Epithelial cell of proximal tubule (primary cell): Measurements from ENCODE around the gene STX7. TPM values are rescaled to one million over a fixed set of nuclear protein-coding genes. Genes with fewer than 3 reads are reported as not detected.

ENCODE experiments used
- DNase-seq: peaks from one replicate; pipeline ENCODE4 v3.0.0-alpha.2; 2011; ENCODE audit warnings: low read depth
- H3K4me3 ChIP-seq: 2 replicates; pipeline ENCODE4 v1.5.1; 2011; ENCODE audit warnings: low read depth, mild to moderate bottlenecking, low read length
- total RNA-seq: library from RNA; depleted of rRNA; stranded (reverse); fragments of >200 nt; gene quantifications from 2 replicates; pipeline ENCODE4 v1.2.3, GENCODE V29; 2015
- TF ChIP-seq, protein P1 (sequence below): conservative IDR thresholded peaks from 2 replicates; pipeline ENCODE4 v1.5.1; 2012; ENCODE audit warnings: low read depth, mild to moderate bottlenecking, low read length

STX7 gene
- total RNA-seq, 1 donor from 2014 or later = 25.8 TPM

- DNase-seq = no peak
These were observed 17.3 kb downstream of the STX7 start for GRCh38 chr6:132495604-132496079.

DNA sequence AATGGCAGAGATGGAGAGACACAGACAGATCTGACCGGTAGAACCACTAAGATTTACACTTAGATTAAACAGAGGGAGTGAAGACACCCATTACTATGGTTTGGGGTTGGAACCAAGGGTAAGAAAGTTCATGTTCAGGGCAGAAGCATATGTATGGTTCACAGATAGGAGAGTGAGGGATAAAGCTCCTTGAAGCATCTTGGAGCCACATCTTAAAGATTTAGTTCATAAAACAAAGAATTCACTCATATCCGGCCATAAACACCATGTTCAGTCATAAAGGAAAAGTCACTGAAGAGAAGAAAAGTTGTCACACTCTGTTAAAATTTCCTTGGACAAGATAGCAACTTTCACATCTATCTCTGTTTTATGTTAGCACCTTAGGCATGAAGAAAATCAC lies 18.0 kb downstream of the STX7 start:
- H3K4me3 ChIP-seq = no peak overlapping the region
- TF ChIP-seq, protein P1, sequence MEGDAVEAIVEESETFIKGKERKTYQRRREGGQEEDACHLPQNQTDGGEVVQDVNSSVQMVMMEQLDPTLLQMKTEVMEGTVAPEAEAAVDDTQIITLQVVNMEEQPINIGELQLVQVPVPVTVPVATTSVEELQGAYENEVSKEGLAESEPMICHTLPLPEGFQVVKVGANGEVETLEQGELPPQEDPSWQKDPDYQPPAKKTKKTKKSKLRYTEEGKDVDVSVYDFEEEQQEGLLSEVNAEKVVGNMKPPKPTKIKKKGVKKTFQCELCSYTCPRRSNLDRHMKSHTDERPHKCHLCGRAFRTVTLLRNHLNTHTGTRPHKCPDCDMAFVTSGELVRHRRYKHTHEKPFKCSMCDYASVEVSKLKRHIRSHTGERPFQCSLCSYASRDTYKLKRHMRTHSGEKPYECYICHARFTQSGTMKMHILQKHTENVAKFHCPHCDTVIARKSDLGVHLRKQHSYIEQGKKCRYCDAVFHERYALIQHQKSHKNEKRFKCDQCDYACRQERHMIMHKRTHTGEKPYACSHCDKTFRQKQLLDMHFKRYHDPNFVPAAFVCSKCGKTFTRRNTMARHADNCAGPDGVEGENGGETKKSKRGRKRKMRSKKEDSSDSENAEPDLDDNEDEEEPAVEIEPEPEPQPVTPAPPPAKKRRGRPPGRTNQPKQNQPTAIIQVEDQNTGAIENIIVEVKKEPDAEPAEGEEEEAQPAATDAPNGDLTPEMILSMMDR = no peak
- DNase-seq = no peak

More at GRCh38 chr6:132495604-132496079, 17.3 kb downstream of the STX7 start:
- H3K4me3 ChIP-seq = no peak overlapping the region
- TF ChIP-seq, protein P1 = no peak

- TF ChIP-seq, protein P1 = no peak
- no peak overlapping the region for H3K4me3 ChIP-seq
- no peak for DNase-seq
These were observed 21.0 kb downstream of the STX7 start for GRCh38 chr6:132491881-132492280.

DNA sequence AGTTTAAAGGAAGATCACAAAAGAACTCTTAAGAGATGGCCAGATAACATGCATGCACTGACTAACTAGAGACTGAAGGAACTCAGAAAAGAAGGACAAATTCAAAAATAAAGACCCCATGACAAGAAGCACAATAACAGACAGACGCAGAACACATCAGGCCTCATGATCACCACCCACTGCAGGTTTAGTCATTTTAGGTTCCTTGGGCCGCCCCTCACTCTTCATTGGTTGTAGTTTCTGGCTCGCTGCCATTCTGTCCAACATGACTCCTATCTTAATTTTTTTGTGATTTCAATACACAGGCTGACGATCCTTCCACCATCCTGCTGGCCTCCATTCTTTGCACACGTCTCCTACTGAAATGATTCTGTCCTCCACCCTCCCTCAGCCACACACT lies 21.6 kb downstream of the STX7 start:
- DNase-seq = no peak
- TF ChIP-seq, protein P1 = no peak
- H3K4me3 ChIP-seq = no peak overlapping the region

DNA sequence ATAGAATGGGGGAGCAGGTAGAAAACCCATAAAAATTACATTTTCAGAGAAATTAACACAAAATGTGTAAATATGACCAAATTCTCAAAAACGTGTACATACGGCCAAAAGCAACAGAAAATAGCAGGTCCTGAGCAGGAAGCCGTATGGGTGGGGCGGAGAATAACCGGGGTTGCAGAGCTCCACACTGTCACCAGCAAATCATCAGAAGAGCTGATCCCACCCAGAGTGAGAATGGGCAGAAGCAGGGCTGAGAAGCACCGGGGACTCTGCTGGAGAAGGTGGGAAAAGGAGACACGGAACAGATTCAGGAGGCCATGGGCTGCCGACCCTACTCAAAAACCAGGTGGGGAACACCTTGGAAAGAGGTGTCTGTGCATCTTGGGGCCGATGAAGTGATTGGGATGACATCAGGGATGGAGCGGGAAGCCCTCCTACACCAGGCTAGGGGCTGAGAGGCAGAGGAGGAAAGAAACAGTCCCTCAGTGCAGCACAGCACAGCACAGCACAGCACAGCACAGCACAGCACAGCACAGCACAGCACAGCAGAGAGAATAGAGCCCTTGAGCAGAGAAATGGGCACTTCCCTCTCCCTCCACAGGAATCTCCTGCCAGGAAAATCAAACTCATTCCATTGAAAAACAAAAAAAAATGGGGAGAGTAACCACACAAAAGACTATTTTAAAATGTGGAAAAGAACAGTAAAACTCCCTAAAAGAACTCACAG lies 22.3 kb downstream of the STX7 start:
- TF ChIP-seq, protein P1 = no peak
- DNase-seq = no peak
- H3K4me3 ChIP-seq = no peak overlapping the region

- H3K4me3 ChIP-seq = no peak overlapping the region
- no peak for DNase-seq
- TF ChIP-seq, protein P1 = no peak
These were observed 22.9 kb downstream of the STX7 start for GRCh38 chr6:132490024-132490423.

DNA sequence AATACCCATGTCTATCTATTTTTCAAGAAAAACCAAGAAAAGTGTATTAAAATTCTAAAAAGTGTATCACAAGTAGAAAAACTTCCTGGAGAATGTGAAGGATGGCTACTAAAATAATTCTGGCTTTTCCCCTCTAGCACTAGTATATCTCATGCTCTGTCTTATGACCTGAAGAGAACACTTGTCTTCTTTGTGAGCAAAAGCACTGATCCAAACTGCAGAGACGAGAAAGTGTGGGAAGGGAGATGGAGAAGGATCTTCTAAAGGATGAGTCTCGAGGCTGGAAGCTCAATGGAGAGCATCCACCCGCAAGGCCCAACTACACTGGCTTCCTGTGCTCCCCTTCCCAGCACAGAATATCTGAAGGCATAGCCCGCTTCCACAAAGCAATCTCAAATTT lies 23.5 kb downstream of the STX7 start:
- DNase-seq = no peak
- TF ChIP-seq, protein P1 = no peak
- no peak overlapping the region for H3K4me3 ChIP-seq
